ENCODE results near the gene APBA1.

APBA1 gene

GRCh38 chr9:69472101-69472620 is 200.0 kb downstream of the APBA1 start:
- DNase-seq (ENCODE audit: low spot score), result no peak

DNA sequence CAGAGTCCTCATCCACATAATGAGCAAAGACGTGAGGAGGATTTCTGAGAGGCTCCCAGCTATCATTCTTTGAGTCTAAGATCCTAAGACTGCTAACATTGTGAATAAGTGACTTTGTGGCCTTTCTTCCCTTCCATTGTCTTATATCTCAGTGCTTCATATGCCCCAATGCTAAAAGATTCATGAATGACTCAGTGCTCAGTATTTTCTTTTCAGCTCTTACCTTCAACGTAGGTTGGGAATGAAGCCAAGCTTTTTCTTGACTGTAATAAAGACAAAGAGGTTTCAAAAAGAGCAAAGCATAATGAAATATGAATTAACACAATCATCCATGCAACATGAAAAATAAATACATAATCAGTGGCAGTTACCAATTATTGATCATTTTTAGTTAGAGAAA is 200.7 kb downstream of the APBA1 start:
- DNase-seq (ENCODE audit: low spot score), result no peak

GRCh38 chr9:69470186-69470977 is 201.8 kb downstream of the APBA1 start:
- DNase-seq (ENCODE audit: low spot score), result peak; percentile 63

DNA sequence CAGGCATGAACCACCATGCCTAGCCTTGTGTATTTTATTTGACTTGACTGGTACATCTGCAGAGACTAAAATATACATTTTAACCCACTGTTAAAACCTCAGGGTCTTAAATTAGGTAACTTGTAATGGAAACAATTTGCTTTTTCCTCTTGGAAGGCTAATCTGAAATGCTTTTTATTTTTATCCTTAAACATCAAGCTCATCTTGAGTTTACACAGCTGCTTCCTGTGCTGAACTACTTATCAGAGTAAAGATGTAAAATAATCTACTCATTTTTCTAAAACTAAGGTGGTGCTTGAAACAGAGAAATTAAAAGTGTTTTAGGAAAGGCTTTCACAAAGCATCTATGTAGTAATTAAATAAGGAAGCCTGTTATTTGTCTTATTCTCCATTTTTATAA is 203.0 kb downstream of the APBA1 start:
- no peak for DNase-seq (ENCODE audit: low spot score)

- no peak for DNase-seq (ENCODE audit: low spot score)
Measured at GRCh38 chr9:69468380-69468779, 203.8 kb downstream of the APBA1 start.

GRCh38 chr9:69466151-69466550 is 206.0 kb downstream of the APBA1 start:
- DNase-seq (ENCODE audit: low spot score), result no peak

DNA sequence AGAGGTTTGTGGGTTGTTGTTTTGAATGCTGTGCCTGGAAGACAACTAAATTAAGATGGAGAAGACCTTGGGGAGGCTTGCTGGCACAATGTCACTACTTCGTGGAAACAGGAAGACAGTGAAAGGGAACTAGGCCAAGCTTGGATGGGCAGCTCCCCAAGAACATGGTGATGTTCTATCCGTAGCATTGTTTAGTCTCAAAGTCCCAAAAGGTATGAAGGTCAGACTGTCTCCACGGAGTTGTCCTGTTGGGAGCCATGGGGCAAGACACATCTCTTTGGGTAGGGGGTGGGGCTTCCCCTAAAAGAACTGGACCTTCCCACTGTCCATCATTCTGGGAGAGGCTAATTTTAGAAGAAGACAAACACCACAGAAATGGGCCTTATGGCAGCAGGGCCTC is 206.7 kb downstream of the APBA1 start:
- no peak for DNase-seq (ENCODE audit: low spot score)

DNA sequence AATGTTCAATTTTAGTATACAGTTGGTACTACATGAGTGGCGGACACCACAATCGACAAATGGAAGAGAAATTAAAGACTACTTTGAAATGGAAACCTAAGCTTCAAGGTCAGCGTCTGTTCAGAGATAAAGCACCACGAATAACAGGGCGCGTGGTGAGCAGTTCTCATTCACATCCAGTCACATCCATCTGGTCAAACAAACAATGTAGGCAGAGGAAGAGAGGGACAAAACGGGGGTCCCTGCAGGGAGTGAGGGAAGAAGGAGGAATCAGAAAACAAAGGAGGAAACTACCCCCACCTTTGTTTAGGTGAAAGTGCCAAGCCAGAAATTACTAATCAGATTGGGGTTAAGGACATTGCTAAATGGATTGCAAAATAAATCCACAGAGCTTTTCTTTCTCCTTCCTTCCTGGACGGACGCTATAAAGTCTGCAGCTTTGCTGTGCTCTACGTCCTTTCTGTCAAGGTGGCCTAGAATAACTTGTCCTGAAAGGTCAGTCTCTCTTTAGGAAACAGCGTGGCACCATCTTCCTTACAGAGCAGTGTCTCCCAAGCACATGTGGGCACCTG is 208.6 kb downstream of the APBA1 start:
- DNase-seq (ENCODE audit: low spot score), result no peak

GRCh38 chr9:69462394-69462793 is 209.8 kb downstream of the APBA1 start:
- DNase-seq (ENCODE audit: low spot score), result no peak

DNA sequence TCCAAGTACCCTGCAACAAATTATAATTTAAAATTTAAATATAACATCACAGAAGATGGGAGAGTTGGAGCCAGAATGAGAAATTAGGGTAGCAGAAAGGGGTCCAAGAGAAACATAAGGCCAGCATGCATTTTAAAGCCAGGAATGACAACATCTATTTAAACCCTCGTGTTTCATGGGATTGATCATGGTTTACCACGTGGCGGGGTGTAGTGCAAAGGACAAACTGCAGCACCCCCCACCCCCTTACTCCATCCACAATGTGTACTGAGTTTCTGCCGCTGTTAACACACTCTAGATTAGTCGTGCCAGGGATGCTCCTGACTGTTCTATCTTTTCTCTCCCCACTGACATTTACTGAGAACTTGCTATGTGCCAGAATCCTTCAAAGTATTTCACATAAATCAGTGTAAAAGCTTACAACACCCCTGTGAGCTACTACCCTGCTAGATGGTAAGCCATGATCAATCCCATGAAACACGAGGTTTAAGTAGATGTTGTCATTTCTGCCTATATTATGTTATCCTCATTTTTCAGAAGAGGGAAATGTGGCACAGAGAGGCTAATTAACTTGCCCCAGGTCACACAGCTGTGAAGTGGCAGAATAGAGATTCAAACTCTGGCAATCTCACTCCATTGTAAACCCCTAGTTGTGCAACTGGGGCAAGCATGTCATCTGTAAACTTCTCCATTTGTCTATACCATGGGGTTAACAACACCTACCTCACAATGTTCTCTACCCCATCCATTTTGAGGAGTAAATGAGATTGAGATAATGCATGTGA is 210.9 kb downstream of the APBA1 start:
- no peak for DNase-seq (ENCODE audit: low spot score)

DNA sequence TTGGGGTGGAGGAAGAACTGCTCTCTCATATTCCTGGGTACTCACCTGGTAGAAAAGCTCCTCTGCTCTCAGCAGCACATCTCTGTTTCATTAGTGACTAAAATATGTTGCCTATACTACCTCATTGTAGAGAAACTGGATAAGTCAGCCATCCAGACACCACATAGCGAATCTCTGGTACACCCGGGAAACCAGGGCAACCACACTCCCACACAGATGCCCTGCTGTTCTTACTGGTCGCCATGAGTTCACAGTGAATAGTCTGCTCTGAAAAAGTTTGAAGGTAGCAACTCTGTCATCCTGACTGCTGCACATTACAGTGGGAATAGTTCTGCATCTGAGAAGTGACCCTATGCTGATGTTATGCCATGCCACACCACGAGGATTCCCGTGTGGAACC is 212.2 kb downstream of the APBA1 start:
- no peak for DNase-seq (ENCODE audit: low spot score)

DNA sequence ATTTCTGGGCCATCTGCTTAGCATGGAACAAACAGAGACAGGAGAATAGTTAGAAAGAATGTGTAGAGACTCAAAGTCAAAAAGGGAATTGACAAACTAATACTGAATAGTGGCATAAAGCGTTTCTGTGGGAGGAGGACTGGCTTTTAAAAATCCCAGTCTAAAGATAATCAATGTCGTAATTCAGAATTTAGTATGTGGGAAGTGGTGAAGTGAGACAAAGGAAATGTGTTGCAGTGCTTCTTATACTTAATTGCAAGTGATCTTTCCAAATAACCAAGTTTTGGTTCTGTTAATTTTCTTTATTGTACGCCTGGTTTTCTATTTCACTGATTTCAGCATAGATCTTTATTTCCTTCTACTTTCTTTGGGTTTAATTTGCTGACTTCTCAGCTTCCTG is 214.0 kb downstream of the APBA1 start:
- no peak for DNase-seq (ENCODE audit: low spot score)

DNA sequence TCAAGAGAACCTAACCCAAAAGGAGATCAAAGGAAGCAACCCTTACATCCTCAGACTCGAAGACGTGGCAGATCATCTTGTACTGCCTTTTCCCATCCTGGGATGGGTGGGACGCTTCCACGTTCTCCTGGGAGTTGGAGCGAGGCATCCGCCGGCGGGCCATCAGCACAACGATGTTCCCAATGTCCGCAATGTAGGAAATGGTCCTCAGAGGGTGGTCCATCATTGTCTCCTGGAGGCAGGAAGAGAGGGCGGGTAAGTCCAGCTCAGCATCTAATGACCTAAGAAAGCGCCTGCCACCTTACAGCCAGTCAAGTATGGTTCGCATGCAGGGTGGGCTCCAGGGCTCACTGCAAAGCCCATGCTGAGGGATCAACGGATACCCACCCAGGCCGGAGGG is 216.0 kb downstream of the APBA1 start:
- DNase-seq (ENCODE audit: low spot score), result no peak

- no peak for DNase-seq (ENCODE audit: low spot score)
Measured at GRCh38 chr9:69455311-69455710, 216.9 kb downstream of the APBA1 start.

DNA sequence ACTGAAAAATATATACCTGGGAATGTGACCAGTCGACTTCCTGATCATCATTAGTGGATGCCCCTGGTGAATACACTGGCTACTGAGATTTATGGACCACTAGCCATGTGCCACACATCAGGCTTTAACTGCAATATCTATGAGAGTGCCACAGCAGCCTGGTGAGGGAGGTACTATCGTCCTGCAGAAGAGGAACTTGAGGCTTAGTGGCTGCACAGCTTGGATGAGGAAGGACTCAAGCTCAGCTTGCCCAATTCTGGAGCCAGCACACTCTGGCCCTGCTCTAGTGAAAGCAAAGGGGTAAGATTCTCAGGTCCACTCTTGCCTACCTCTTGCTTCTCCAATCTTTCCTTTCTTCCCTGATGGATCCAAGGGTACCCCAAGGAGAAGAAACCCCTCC is 217.8 kb downstream of the APBA1 start:
- DNase-seq (ENCODE audit: low spot score), result no peak

- DNase-seq (ENCODE audit: low spot score), result no peak
Measured at GRCh38 chr9:69453746-69454145, 218.4 kb downstream of the APBA1 start.

DNA sequence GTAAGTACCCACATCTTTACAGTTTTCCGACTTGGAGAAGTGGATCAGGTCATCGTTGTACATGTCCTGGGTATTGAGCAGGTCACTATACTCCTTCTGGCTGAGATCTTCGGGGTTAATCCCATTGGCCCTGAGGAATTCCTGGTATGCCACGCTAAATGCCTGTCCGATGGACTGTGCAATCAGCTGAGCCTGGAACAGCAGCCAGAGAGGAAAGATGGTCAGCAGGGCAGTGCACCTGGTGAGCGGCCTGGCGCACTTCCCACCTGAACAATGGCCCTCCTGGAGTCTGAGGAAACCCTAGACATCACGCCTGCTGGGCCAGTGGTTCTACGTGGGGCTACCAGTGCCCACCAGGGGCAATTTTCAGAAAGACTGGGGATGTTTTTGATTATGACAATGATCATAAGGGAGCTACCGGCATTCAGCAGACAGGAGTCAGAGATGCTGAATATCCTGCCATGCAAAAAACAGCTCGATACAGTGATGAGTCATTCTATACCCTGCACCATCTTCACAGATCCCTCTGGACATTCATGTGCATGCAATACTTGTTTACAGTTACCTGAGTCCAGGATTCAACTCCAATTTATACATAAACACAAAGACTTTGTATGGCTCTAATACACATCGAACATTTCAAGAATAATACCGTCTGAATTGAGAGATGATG is 219.9 kb downstream of the APBA1 start:
- no peak for DNase-seq (ENCODE audit: low spot score)

DNA sequence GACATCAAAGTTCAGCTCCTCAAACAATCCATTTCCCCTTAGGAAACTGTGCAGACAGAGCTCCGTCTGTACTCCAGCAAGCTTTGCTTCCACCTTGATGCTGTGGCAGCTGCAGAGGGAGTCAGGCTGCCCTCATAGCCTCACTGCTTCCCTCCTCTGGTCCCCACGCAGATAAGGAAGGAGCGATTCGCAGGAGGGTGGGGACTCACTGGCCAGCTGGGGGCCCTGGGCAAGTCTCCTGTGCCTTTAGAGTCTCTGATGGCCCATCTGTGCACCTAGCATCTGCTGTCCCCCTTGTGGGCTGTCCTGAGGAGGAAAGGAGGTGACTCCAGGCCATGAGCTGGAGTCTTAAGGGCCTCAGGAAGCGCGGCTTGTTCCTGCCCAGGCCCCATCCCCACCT is 225.7 kb downstream of the APBA1 start:
- DNase-seq (ENCODE audit: low spot score), result no peak

- DNase-seq (ENCODE audit: low spot score), result no peak
Measured at GRCh38 chr9:69445251-69445650, 226.9 kb downstream of the APBA1 start.

- DNase-seq (ENCODE audit: low spot score), result no peak
Measured at GRCh38 chr9:69444791-69445190, 227.4 kb downstream of the APBA1 start.

DNA sequence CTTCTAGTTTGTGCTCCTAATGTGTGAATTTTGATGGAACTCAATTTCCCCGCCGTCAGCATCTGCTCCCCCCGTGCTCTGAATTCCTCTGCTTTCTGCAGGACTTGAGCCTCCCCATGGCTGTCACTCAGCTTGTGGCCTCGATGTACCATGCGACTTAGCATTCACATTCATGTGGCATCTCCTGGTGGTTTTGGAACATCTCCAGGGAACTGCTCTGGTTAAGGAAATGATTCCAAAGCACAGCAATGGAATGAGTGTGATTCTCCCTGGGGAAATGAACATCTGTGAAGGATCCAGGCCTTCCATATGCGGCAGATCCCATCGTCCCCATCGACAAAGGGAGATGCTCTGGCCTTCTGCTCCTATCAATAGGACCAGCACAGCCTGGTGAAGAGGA is 228.2 kb downstream of the APBA1 start:
- DNase-seq (ENCODE audit: low spot score), result no peak

- DNase-seq (ENCODE audit: low spot score), result no peak
Measured at GRCh38 chr9:69443178-69443577, 229.0 kb downstream of the APBA1 start.
